Transverse colon (tissue), 4 donors: ENCODE measurements around the gene PCBP3.

ENCODE experiments used
- POLR2A ChIP-seq: fragments of 450-650 bp; IDR thresholded peaks from one replicate; pipeline ENCODE4 v1.6.1; 2016; ENCODE audit warnings: antibody characterized with exemption, mild to moderate bottlenecking, moderate library complexity
- POLR2AphosphoS5 ChIP-seq, 3 donors: sonication (generic); formaldehyde crosslinking; IDR thresholded peaks; one replicate each; pipeline ENCODE4 v1.6.1; 2016; ENCODE audit warnings: antibody characterized with exemption in 3 of 3
- TF ChIP-seq, protein P1 (sequence below), 5 experiments: fragments of 200-600 bp in 3 of 5; fragments of 450-650 bp in 2 of 5; sonication (generic) in 3 of 5; IDR thresholded peaks; 1 replicate in 2 of 5; 2 replicates in 3 of 5; pipeline ENCODE4 v1.5.1; 2016 to 2017; ENCODE audit warnings: antibody characterized with exemption in 5 of 5, inconsistent platforms in 3 of 5, mild to moderate bottlenecking in 2 of 5, moderate library complexity in 1 of 5

GRCh38 chr21:45595574-45596295 is 47.8 kb upstream of the PCBP3 start:
- TF ChIP-seq, protein P1, sequence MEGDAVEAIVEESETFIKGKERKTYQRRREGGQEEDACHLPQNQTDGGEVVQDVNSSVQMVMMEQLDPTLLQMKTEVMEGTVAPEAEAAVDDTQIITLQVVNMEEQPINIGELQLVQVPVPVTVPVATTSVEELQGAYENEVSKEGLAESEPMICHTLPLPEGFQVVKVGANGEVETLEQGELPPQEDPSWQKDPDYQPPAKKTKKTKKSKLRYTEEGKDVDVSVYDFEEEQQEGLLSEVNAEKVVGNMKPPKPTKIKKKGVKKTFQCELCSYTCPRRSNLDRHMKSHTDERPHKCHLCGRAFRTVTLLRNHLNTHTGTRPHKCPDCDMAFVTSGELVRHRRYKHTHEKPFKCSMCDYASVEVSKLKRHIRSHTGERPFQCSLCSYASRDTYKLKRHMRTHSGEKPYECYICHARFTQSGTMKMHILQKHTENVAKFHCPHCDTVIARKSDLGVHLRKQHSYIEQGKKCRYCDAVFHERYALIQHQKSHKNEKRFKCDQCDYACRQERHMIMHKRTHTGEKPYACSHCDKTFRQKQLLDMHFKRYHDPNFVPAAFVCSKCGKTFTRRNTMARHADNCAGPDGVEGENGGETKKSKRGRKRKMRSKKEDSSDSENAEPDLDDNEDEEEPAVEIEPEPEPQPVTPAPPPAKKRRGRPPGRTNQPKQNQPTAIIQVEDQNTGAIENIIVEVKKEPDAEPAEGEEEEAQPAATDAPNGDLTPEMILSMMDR (IDR thresholded peaks at IDR 0.05), result no peak
- TF ChIP-seq POLR2A (no peak), POLR2AphosphoS5 (IDR thresholded peaks at IDR 0.05) (no peak)
